Inferior parietal cortex (tissue), 1 donor: Measurements from ENCODE around the gene ZNF394.

Source experiments
- DNase-seq: peaks from one replicate; pipeline ENCODE4 v3.0.0-alpha.2; 2016; ENCODE audit errors: extremely low spot score

The ZNF394 gene

DNA sequence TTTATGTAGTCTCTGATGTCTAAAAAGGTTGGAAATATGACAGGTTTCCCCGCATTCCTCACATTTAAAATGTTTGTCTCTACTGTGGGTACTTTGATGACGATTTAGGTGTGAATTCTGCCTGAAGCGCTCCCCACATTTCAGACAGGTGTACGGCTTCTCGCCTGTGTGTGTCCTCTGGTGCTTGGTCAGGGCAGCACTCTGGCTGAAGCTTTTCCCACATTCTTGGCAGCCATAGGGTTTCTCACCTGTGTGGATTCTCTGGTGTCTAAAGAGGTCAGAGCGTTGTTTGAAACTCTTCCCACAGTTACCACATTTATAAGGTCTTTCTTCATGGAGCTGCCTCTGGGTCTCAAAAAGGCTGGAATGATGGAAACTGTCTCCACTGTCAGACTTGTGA, 6.3 kb downstream of the ZNF394 start:
- no peak for DNase-seq

DNA sequence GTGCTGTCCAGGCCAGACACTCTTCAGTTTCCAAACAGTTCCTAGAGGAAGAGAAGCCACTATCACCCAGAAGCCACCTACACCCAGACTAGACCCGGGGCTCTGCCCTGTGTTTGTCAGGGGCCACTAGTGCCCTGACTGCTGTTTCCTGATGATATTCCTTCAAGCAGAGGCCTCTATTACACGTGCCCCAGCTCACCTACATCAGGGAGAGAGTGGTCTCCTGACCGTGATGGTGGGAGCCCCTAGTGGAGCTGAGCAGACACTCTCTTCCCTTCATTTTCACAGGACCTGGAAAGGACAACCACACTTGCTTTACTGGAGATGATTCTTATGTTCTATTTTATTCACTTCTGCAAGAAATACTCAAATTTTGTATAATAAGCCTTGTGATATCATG, 9.2 kb downstream of the ZNF394 start:
- no peak for DNase-seq

DNA sequence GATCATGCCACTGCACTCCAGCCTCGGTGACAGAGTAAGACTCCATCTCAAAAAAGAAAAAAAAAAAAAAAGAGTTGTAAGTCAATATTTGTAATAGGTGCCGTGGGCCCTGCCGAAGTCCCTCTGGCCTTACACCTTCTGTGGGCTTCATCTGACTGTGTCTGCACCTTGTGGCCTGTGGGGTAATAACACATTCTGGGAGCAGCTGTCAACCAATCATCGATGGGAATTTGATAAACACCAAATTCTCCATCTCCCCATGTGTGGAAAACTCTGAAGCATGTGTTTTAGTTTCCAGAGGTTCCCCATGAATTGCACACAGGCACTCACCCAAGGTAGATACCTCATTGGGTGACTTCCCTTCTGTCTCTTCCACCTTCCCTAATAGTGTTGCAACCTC, 10.8 kb downstream of the ZNF394 start:
- no peak for DNase-seq

DNA sequence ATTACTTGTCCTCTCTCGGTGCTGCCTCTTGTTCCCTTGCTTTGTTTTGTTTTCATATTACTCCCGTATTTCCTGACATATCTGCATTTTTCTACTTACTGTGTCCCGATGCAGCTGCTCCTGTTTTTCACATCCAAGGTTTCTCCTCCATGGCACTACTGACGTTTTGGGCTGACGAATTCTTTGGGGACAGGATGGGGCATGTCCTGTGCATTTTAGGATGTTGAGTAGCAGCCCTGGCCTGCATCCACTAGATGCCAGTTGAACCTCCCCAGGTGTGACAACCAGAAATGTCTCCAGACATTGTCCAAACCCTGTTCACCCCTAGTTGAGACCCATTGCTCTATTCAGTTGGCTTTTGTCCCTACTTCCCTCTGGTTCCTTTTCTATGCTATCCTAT, 15.0 kb downstream of the ZNF394 start:
- DNase-seq = no peak

DNA sequence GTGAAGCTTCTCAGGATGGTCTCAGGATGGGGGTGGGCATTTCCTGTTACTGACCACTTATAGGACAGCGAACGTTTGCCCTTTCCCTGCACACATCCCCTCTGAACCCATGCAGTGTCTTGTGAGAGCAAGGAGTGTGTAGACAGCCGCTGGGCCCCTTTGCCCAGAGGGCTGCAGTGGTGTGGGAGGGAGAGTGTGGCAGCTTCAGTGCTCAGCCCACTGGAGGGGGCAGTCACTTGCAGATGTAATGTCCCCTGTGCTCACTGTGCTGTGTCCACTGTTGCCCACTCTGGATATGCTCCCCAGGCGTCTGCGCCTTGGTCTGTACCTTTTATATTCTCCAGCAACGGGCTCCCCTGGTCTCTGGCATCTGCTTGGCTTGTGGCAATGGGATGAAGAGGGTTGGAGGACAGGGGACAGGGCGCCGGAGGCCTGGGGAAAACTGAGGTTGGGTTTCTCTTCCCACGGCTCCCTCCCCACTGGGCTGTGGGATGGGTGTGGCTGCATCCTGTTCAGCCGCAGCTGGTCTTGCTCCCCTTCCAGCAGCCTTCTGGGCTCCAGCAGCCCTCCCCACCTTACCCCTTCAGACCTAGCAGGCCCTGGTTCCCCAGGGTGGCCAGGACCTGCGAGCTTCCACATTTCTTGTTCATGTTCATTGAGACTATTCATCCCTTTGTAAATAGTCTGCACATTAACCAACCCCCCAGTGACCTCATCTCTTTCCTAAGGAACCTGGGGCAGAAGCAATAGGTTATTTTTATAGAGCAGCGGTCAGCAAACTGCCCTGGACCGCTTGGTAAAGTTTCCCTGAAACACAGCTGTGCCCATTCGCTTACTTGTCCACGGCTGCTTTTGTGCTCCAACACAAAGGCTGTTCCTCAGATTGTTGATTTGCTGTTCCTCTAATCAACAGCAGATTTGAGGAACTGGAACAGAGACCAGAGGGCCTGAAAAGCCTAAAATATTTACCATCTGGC, 21.3 kb downstream of the ZNF394 start:
- DNase-seq = no peak

DNA sequence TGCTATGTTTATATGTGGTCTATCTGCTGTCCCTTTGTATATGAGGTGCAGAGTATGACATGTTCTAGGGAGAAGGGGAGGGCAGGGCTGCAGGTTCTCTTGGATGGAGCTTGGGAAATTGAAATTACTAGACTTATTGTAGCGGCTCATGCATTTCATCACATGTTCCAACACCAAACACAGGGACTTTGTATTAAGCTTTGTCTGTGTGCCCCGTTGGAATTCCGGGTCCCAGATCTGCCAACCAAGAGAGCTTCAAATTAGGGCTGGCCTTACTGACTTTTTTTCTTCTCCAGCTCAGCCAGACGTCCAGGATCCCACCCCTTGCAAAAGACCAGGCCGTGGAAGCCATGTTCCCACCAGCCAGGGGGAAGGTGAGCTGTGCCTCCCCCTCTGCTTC, 24.0 kb downstream of the ZNF394 start:
- no peak for DNase-seq

DNA sequence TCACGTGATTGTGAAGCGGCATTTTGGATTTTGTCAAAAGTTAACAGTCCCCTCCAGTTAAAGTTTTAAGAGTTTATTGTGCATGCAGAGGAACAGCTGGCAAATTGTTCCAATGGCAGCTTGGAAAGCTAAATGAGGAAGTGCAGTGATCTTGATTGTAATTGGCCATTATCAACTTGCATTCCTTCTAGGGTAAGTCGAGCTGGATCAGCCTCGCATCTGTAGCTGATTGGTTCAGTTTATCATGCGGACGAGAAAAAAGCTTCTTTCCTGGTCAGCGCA, 26.8 kb downstream of the ZNF394 start:
- peak; percentile 59 for DNase-seq

DNA sequence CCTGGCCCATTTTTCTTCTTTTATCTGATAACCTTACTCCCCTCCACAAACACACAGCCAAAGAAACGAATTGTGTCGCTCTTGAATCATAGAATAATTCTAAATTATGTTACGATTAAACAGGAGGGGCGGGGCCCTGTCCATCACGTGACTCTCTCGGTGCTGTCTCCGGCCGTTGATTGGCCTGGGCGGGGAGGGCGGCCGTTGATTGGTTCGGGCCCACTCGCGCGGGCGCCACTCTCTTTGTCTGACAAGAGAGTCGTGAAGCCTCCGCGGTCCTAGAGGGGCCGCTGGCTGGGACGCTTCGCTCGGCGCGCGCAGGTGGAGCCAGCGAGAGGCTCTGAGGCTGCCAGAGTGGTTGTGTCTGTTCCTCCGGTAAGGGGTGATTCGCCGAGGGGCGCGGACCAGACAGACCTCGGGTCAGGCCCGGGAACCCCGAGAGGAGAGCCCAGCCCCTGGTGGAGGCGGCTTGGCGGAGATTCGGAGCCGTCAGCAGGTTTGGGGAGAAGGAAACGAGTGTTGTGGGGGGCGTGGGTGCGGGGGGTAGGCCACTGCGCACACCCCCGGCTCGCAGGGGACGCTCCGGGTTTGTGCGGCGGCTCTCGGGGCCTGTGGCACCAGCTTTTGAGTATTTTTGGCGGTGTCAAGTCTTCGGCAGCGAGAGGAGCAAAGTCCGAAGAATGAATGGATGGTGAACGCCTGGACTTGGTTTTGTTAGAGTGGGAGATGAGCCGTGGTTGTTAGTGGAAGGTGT, 27.3 kb downstream of the ZNF394 start, which contains the start of gene ZNF789:
ZNF789 (plus strand) TSS at position 330 of the 754 bp plus-strand sequence. CDS start 3,567 bp downstream, outside the sequence.
- peak; percentile 96 for DNase-seq

DNA sequence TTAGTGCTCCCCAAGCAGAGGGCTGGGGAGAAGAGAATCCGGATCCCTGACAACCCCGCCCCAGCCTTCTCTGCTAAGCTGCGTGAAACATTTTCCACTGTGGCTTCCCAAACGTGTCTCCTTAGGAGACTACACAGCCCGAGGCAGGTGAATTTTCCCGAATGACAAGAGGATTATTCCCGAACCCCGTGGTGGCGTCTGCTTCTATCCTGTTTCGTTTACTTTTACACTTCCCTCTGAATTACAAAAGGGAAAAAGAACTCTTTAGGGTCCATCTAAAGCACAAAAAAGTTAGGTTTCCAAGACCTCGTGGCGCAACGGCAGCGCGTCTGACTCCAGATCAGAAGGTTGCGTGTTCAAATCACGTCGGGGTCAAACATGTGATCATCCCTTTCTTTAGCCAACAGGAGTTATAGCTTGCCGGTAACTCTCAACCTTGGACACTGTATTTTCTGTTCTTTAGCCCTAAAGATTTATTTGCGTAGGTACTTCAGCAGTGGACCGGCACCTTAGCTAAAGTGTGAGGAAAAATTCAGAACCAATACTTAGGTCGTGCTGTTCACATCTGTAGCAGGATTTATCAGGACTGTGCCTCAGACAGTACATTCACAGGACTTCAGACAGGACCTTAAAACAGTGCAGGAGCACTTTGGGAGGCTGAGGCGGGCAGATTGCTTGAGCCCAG, 30.6 kb downstream of the ZNF394 start:
- DNase-seq = no peak

DNA sequence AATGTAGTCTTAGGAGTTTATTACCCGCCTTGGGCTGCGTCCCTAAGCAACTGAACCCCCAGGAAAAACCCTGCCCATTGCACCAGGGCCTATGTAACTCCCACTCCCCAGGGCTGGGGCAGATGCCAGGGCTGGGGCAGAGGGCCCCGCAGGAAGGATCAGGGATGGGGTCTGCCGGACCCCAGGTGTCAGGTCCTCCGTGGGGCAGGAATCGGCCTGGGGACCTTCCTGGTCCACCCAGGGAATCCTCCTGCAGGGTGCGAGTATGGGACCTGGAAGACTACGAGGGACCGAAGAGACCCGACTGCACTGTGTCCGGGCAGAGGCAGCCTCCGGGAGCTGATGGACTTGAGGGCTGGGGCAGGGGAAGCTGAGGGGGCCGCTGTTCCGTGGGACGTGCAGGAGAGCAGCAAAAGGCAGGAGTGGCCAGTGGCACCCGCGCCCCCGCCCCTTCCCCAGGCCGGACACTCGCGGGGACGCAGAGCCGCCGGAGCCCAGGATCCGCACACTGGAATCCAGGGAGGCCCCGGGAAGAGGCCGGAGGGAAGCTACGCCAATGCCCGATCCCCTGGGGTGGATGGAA, 31.7 kb downstream of the ZNF394 start:
- no peak for DNase-seq

DNA sequence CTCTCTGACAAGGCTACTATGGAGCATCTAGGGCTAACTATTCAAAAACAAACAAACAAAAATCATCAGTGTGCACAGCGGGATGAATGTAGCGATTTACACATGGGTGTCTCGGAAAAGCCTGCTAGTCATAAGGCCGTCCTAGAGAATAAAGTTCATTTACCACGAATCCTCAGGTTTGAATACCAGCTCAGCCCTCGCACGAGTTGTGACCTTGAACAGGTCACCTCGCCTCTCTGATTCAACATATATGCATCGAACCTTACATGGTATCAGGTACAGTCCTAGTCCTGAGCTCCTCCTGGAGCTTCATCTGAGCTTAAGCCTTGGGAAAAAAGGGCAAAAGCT, 34.7 kb downstream of the ZNF394 start:
- DNase-seq = peak; percentile 20

DNA sequence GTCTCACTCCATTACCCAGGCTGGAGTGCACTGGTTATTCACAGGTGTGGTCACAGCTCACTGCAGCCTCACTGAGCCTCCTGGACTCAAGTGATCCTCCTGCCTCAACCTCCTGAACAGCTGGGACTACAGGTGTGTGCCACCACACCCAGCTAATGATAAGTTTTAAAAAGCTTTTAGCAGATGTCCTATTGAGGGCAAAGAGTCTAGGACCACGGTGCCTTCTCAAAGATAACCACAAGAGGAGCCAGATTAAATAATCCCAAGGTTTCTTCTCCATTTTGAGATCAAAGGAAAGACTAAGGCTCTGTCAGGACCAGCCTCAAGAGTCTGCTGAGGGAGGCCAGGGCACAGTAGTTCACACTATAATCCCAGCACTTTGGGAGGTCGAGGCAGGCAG, 38.9 kb downstream of the ZNF394 start:
- no peak for DNase-seq

DNA sequence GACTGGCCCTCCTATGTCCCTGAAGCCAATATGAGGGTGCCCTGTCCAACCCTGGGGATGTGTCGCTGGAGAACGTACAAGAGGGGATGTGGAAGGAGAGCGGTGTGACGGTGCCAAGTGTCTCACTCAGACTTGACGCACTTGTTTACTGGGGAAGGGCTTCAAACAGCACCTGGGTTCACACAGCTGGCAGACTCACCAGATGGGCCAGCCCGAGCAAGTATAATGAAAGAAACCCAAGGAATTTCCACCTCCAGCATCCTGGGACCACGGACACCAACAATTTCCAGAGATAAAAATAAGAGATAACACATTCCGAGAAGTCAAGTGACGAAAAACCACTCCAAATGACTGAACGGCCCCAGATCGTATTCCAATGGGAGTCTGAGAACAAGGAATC, 39.4 kb downstream of the ZNF394 start:
- DNase-seq = no peak

DNA sequence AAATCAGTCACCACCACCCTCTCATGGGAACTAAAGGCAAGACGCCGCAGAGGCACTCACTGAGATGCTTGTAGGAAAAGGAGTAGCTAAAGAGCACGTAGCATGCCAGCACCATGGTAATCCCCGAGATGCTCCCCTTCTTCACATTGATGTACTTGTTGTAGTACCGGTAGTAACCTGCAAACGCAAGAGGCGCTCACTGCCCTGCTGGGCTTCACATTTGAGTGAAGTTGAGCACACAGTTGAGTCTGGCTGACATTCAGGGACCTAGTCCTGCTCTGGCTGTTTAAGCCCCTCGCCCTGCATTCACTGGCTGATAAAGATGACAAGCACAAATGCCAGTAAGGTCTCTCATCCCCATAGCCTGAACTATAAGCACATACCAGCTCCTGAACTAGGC, 41.0 kb downstream of the ZNF394 start:
- no peak for DNase-seq

DNA sequence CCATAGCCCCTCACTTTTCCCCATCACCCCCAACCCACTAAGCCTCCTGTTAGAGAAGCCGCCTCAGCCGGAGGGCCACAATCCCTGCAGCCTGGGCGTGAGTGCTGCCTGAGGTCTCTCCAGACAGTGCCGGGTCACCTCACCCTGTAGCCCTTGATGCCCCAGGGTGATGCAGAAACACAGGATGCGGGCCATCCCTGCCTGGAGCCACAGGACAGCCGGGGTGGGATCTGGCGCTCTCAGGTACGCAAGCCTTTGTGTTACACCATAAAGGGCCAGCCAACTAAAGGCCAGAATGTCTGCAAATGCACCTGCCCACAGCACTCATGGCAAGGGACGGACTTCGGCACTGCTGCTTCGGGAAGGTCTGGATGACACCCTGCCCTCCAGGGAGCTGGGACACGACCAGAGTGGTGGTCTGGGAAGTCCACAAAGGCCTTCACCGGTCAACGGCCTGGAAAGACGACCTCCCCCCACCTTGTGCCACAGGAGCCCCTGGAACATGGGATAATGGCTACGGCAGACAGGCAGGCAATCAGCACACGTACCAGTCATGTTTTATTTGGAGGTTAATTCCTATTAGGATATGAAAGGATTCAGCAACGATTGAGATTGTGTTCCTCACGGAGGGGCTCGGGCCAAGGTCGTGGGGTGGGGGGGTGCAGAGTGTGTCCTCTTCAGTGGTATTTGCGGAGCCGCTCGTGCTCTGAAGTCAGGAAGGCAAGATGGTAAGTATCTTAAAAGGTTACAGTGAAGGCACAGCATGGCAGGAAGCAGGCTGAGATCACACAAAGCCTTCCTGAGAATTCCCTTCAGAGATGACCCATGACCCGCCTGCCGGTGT, 42.2 kb downstream of the ZNF394 start:
- no peak for DNase-seq

DNA sequence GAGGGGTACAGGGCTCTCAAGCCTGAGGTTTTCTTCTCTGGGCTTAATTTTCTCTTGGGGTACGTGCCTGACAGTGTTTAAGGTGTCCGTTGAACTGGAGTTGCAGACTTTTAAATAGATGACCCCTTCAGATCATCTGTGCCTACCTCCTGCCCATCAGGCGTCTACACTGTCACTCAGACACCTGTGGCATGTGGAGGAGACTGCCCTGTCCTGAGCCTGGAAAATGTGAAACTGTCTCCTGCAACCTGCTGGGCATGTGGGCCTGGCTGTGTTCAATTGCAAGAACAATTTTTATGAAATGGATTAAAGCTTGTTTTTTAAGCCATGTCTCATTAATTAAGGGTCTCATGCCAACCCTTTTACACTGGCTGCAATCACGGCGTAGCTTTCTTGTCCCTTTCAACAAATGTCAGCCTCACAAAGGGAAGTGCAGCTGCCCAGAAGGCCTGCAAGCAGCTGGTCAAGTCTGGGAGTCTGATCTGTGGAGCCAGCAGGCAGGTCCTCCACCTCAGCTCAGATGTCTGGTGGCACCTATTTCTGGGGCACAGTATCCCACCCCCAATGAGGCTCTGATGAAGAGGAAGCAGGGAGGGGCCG, 42.9 kb downstream of the ZNF394 start:
- no peak for DNase-seq

DNA sequence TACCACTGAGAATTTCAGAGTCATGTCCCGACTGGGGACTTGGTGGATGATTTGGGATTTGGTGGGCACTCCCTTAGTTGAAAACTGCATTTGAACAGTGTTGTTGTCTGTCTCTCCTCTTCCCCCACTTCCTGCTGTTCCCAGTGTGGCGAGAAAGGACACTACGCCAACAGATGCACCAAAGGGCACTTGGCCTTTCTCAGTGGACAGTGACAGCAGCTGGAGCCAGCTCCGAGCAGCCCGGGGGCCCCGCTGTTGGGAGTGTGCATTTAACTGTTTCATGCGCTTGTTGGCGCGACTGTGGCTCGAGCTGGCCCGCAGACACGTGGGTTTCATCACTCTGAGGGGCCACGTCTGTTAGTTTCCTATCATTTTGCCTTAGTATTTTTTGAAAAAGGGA, 43.8 kb downstream of the ZNF394 start:
- no peak for DNase-seq

DNA sequence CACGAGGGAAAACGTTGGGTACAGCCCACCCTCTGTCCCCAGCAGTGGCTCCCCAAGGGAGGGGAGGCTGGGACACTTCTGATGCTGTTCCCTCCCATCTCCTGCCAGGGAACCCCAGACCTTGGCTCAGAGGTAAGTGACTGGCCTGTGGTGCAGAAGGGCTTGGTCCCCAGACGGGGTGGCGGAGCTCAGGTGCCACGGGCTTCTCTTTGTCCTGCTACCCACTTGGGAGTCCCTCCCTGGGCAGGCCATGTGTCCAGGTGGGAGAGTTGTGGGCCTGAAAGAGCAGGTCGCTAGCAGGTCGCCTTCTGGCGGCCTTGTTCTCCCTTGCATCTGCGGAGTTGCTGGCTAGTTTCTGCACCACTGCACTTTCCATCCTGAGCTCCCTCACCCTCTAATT, 44.2 kb downstream of the ZNF394 start:
- DNase-seq = no peak

DNA sequence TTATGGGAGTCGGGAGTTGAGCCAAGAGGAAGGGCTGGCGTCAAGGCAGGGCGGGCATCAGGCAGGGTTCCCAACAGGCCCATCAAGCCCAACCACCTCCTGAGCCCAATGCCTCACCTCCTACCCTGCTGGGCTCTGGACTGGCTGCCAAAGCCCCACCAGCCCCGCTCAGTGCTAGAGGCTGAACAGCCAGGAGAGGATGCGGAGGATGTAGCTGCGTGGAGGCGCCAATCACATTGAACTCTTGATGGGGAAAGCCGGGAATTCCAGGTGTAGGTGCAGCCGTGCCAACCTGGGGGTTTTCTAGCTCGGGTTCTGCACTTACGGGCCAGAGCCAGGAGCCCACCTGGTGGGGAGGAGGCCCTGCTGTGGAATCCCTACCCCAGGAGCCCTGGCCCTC, 47.0 kb downstream of the ZNF394 start:
- DNase-seq = no peak

DNA sequence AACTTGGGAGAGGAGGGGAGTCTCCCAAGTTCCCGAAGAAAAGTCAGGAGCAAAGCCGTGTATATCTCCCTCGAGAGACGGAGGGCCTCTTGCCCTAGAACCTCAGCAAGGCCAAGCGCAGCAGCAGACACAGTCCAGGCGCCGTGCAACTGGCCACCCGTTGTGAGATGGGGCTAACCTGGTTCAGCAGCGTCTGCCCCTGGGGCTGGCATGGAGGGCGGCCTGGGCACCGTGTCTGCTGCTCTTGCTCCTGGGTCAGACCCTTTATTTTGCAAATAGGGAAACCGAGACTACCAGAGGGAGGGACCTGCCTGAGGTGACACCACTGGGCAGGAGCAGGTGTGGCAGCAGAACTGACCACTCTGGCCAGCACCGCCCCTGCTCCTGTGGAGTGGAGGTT, 47.5 kb downstream of the ZNF394 start:
- DNase-seq = no peak

DNA sequence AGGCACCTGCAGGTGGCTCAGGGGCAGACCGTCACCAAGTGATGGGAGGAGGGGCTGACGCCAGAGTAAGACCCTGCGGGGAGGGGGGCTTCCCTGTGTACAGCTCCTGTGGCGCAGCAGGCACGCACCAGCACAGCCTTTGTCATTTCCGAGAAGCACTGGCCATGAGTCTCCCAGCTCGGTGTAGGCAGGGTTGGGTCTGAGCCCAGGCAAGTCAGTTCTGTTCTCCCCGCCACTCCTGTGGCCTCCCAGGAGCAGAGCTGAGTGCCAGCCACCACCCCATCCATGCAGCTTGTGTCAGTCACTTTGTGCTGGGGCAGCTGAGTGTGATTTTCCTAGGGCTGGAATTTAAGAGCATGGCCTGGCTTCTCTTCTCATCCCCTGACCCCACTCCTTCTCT, 48.1 kb downstream of the ZNF394 start:
- DNase-seq = no peak
